HEK293 (cell line): Measurements from ENCODE around the gene R3HDM2.
"Not testable (repeated sequence)": the region's sequence is repeated elsewhere in the genome, so short reads cannot be mapped to it uniquely, and the experiment has no call there.

ENCODE experiments used
- CTCF ChIA-PET: fragments of 350-600 bp; formaldehyde crosslinking; extraction: SDS; loops from one replicate; lab custom pipeline; 2021; ENCODE audit warnings: antibody characterized with exemption; lab: Yijun Ruan, JAX
- POLR2A ChIA-PET: fragments of 300-600 bp; formaldehyde crosslinking; extraction: SDS; loops from one replicate; lab custom pipeline; 2020; ENCODE audit warnings: antibody characterized with exemption, inconsistent platforms; lab: Yijun Ruan, JAX
- H3K27ac ChIP-seq: fragments of 200-500 bp; sonication (Bioruptor generic); 2 replicates; pipeline ENCODE4 v1.5.1; 2014; ENCODE audit warnings: low read depth, low read length, control low read depth, inconsistent platforms; ENCODE audit errors: extremely low read depth
- H3K36me3 ChIP-seq, 2 experiments: fragments of 200-500 bp in 1 of 2; sonication (Bioruptor generic) in 1 of 2; 1 replicate in 1 of 2; 2 replicates in 1 of 2; pipeline ENCODE4 v1.5.1; 2014 to 2017; ENCODE audit warnings: inconsistent platforms in 2 of 2, low read length in 2 of 2; ENCODE audit not compliant: control insufficient read depth in 2 of 2, insufficient read depth in 1 of 2
- H3K4me1 ChIP-seq: fragments of 200-500 bp; sonication (Bioruptor generic); 2 replicates; pipeline ENCODE4 v1.5.1; 2014; ENCODE audit warnings: mild to moderate bottlenecking, low read length, inconsistent platforms; ENCODE audit not compliant: control insufficient read depth, insufficient read depth
- H3K4me3 ChIP-seq: 2 replicates; pipeline ENCODE4 v1.5.1; 2011; ENCODE audit warnings: low read depth, mild to moderate bottlenecking, control low read depth, low read length, moderate library complexity
- H3K9me3 ChIP-seq: fragments of 200-500 bp; sonication (Bioruptor generic); 2 replicates; pipeline ENCODE4 v1.5.1; 2014; ENCODE audit warnings: low read depth, low read length, inconsistent platforms; ENCODE audit not compliant: control insufficient read depth, insufficient read depth
- EGR2 ChIP-seq: fragments of 450-650 bp; formaldehyde crosslinking; IDR thresholded peaks from 2 replicates; pipeline ENCODE4 v1.5.1; 2016; ENCODE audit warnings: low read depth, missing biosample characterization, missing genetic modification characterization
- GLI4 ChIP-seq: fragments of 450-650 bp; formaldehyde crosslinking; IDR thresholded peaks from 2 replicates; pipeline ENCODE4 v1.5.1; 2016; ENCODE audit warnings: missing biosample characterization, missing genetic modification characterization
- GLIS1 ChIP-seq: fragments of 450-650 bp; formaldehyde crosslinking; IDR thresholded peaks from 2 replicates; pipeline ENCODE4 v1.5.1; 2016; ENCODE audit warnings: missing biosample characterization, missing genetic modification characterization
- HOXD13 ChIP-seq: sonication (generic); formaldehyde crosslinking; IDR thresholded peaks from 2 replicates; pipeline ENCODE4 v1.8.0; 2022; ENCODE audit warnings: missing genetic modification reagents, borderline replicate concordance
- OVOL3 ChIP-seq: fragments of 450-650 bp; formaldehyde crosslinking; IDR thresholded peaks from 2 replicates; pipeline ENCODE4 v1.5.1; 2016; ENCODE audit warnings: missing biosample characterization, missing genetic modification characterization
- PRDM1 ChIP-seq: fragments of 450-650 bp; formaldehyde crosslinking; IDR thresholded peaks from 2 replicates; pipeline ENCODE4; 2016; ENCODE audit warnings: missing biosample characterization, missing genetic modification characterization
- RBAK ChIP-seq: fragments of 450-650 bp; formaldehyde crosslinking; IDR thresholded peaks from 2 replicates; pipeline ENCODE4 v1.5.1; 2016; ENCODE audit warnings: missing biosample characterization, missing genetic modification characterization
- ZBTB10 ChIP-seq: fragments of 450-650 bp; formaldehyde crosslinking; IDR thresholded peaks from 2 replicates; pipeline ENCODE4 v1.5.1; 2016; ENCODE audit warnings: missing biosample characterization, missing genetic modification characterization
- ZBTB21 ChIP-seq: fragments of 450-650 bp; formaldehyde crosslinking; IDR thresholded peaks from 2 replicates; pipeline ENCODE4 v1.5.1; 2017; ENCODE audit warnings: missing biosample characterization, missing genetic modification characterization
- ZBTB7A ChIP-seq: fragments of 450-650 bp; formaldehyde crosslinking; IDR thresholded peaks from 2 replicates; pipeline ENCODE4 v1.5.1; 2016; ENCODE audit warnings: low read depth, missing biosample characterization, missing genetic modification characterization
- ZNF138 ChIP-seq: fragments of 450-650 bp; formaldehyde crosslinking; IDR thresholded peaks from 2 replicates; pipeline ENCODE4 v1.5.1; 2016; ENCODE audit warnings: missing biosample characterization, missing genetic modification characterization, borderline replicate concordance
- ZNF146 ChIP-seq: fragments of 450-650 bp; formaldehyde crosslinking; IDR thresholded peaks from 2 replicates; pipeline ENCODE4 v1.5.1; 2016; ENCODE audit warnings: missing biosample characterization, missing genetic modification characterization
- ZNF169 ChIP-seq: fragments of 450-650 bp; formaldehyde crosslinking; IDR thresholded peaks from 2 replicates; pipeline ENCODE4 v1.5.1; 2016; ENCODE audit warnings: missing biosample characterization, missing genetic modification characterization
- ZNF184 ChIP-seq: fragments of 450-650 bp; IDR thresholded peaks from 2 replicates; pipeline ENCODE4 v1.5.1; 2018; ENCODE audit warnings: missing biosample characterization, mild to moderate bottlenecking, missing genetic modification characterization
- ZNF223 ChIP-seq: fragments of 450-650 bp; formaldehyde crosslinking; IDR thresholded peaks from 2 replicates; pipeline ENCODE4 v1.5.1; 2016; ENCODE audit warnings: missing biosample characterization, missing genetic modification characterization
- ZNF280D ChIP-seq: fragments of 450-650 bp; formaldehyde crosslinking; IDR thresholded peaks from 2 replicates; pipeline ENCODE4 v1.5.1; 2016; ENCODE audit warnings: missing biosample characterization, missing genetic modification characterization
- ZNF341 ChIP-seq: fragments of 450-650 bp; formaldehyde crosslinking; IDR thresholded peaks from 2 replicates; pipeline ENCODE4; 2016; ENCODE audit warnings: low read depth, missing biosample characterization, missing genetic modification characterization
- ZNF404 ChIP-seq: fragments of 450-650 bp; formaldehyde crosslinking; IDR thresholded peaks from 2 replicates; pipeline ENCODE4 v1.5.1; 2017; ENCODE audit warnings: missing biosample characterization, missing genetic modification characterization
- ZNF426 ChIP-seq: fragments of 450-650 bp; formaldehyde crosslinking; IDR thresholded peaks from 2 replicates; pipeline ENCODE4 v1.5.1; 2017; ENCODE audit warnings: missing biosample characterization, missing genetic modification characterization, mild to moderate bottlenecking, inconsistent platforms, moderate library complexity
- ZNF560 ChIP-seq: fragments of 450-650 bp; formaldehyde crosslinking; IDR thresholded peaks from 2 replicates; pipeline ENCODE4 v1.5.1; 2017; ENCODE audit warnings: missing biosample characterization, missing genetic modification characterization, borderline replicate concordance
- ZNF585B ChIP-seq: fragments of 450-650 bp; formaldehyde crosslinking; IDR thresholded peaks from 2 replicates; pipeline ENCODE4 v1.5.1; 2016; ENCODE audit warnings: missing biosample characterization, missing genetic modification characterization
- ZNF623 ChIP-seq: fragments of 450-650 bp; formaldehyde crosslinking; IDR thresholded peaks from 2 replicates; pipeline ENCODE4 v1.5.1; 2016; ENCODE audit warnings: missing biosample characterization, missing genetic modification characterization
- ZNF677 ChIP-seq: fragments of 450-650 bp; IDR thresholded peaks from 2 replicates; pipeline ENCODE4 v1.5.0; 2018; ENCODE audit warnings: missing biosample characterization, mild to moderate bottlenecking, missing genetic modification characterization, moderate library complexity
- ZNF704 ChIP-seq: fragments of 450-650 bp; formaldehyde crosslinking; IDR thresholded peaks from 2 replicates; pipeline ENCODE4 v1.5.1; 2016; ENCODE audit warnings: missing biosample characterization, missing genetic modification characterization
- ZNF843 ChIP-seq: fragments of 450-650 bp; formaldehyde crosslinking; IDR thresholded peaks from 2 replicates; pipeline ENCODE4 v1.5.1; 2016; ENCODE audit warnings: missing biosample characterization, missing genetic modification characterization
- ZSCAN30 ChIP-seq: fragments of 450-650 bp; IDR thresholded peaks from 2 replicates; pipeline ENCODE4 v1.5.1; 2018; ENCODE audit warnings: missing biosample characterization, mild to moderate bottlenecking, missing genetic modification characterization, moderate library complexity

R3HDM2 gene

DNA sequence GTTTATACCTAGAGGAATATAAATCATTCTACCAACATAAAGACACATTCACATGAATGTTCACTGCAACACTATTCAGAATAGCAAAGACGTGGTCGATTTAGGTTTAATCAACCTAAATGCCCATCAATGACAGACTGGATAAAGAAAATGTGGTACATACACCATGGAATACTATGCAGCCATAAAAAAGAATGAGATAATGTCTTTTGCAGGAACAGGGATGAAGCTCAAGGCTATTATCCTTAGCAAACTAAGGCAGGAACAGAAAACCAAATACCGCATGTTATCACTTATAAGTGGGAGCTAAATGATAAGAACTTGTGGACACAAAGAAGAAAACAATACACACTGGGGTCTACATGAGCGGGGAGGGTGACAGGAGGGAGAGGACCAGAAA, 94.5 kb downstream of the R3HDM2 start:
- H3K4me3 ChIP-seq = not testable (repeated sequence)
- CTCF ChIA-PET = interaction anchor here (0.7 kb wide), 1 partner anchor 148 kb away, joined by 3 read pairs; no protein-coding TSS in a partner anchor
- POLR2A ChIA-PET = interaction anchor here (0.6 to 0.7 kb wide), 2 partner anchors 28 to 63 kb away, joined by 3 to 4 read pairs; no protein-coding TSS in a partner anchor

DNA sequence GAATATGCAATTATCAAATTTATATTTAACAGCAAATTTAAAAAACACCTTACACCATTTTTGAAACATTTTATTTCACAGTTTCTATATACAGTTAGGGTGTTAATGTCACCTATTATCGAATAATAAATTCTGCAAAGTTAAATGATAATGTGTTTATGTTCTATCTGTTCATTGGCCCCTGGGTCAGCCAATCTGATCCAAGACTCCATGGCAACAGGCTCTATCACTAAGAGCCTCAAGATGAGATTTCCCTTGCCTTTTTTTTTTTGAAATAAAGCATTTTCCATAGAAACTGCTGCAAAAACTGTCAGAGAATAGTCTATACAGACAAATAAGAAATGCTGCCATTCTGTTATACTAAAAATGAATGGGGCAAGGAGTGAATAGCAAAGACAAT, 96.6 kb downstream of the R3HDM2 start:
- ChIA-PET CTCF (no interaction called here), POLR2A (no interaction called here)
- Histone ChIP-seq H3K36me3 (peaks cover 0 to 7% of the 10 kb centered on the region in 2 experiments; a peak in 1 of 3 replicates), H3K27ac (no peak overlapping the region), H3K4me1 (no peaks in the 10 kb centered on the region), H3K9me3 (no peaks in the 10 kb centered on the region), H3K4me3 (no peak overlapping the region)
- TF ChIP-seq ZBTB10 (tag by site-specific recombination) (no peak), ZNF184 (tag by site-specific recombination) (no peak), RBAK (tag by site-specific recombination) (no peak), ZNF677 (tag by site-specific recombination) (no peak), ZNF138 (tag by site-specific recombination) (no peak), GLI4 (tag by site-specific recombination) (no peak), GLIS1 (tag by site-specific recombination) (no peak), HOXD13 (CRISPR knock-in tag) (no peak)

More for the DNA sequence above, 94.5 kb downstream of the R3HDM2 start:
- peaks cover 14% of the 10 kb centered on the region for H3K4me1 ChIP-seq
- H3K9me3 ChIP-seq, H3K27ac ChIP-seq, H3K36me3 ChIP-seq: not testable (repeated sequence)
- TF ChIP-seq ZNF146 (tag by site-specific recombination) (peak; percentile 97), ZNF280D (0 out of 2 replicates have a peak, but pooled peaks have one; percentile 31)

DNA sequence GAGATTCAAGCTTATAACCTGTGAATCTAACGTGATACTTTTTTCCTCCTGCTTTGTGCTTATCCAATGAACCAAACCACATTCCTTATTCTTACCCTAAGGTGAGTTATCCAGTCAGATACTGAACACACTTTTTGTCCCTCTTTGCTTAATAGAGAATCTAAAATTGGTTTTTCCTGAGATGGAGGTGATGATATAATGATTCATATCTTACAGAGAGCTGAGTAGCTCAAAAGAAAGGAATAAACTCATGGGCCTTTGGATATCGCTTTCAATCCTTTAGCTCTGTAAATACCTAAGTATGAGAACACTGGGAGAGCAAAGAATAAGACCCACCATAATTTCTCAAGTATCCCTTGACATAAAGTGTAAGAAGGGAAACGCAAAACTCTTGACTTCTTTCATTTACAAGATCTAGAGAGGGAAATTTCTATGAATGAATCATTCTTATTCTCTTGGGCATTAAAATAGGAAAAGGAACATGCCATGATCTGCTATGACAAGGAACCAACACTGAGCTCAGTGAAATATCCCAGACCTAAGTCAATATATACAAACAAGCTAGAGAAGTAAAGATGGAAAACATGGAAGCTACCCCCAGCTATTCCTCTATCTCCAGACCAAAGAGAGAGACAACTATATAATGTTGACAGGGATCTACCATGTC, 98.1 kb downstream of the R3HDM2 start:
- ChIA-PET CTCF (interaction anchor here (0.6 to 2.1 kb wide), 7 partner anchors 10 to 123 kb away, joined by 3 to 8 read pairs (median 4); partner anchors contain the start of gene INHBE), POLR2A (interaction anchor here (1.0 to 2.2 kb wide), 2 partner anchors 9 to 13 kb away, joined by 3 to 6 read pairs; no protein-coding TSS in a partner anchor)

More for the DNA sequence above, 98.1 kb downstream of the R3HDM2 start:
- H3K27ac ChIP-seq = no peak overlapping the region
- H3K4me3 ChIP-seq = no peak overlapping the region
- H3K9me3 ChIP-seq = no peaks in the 10 kb centered on the region
- H3K4me1 ChIP-seq = no peaks in the 10 kb centered on the region
- no peak for TF ChIP-seq ZNF404 (tag by site-specific recombination)
- no peak for TF ChIP-seq PRDM1 (tag by site-specific recombination)
- TF ChIP-seq ZBTB21 (tag by site-specific recombination) = no peak
- TF ChIP-seq ZNF341 (tag by site-specific recombination) = no peak
- no peak for TF ChIP-seq OVOL3
- no peak for TF ChIP-seq EGR2 (tag by site-specific recombination)
- no peak for TF ChIP-seq ZNF623
- TF ChIP-seq ZNF426 (tag by site-specific recombination) = no peak
- no peak for TF ChIP-seq ZNF704 (tag by site-specific recombination)
- TF ChIP-seq ZNF843 (tag by site-specific recombination) = no peak
- TF ChIP-seq ZSCAN30 (tag by site-specific recombination) = no peak
- TF ChIP-seq ZBTB7A (tag by site-specific recombination) = no peak
- TF ChIP-seq ZNF223 (tag by site-specific recombination) = no peak
- TF ChIP-seq ZNF560 (tag by site-specific recombination) = no peak
- TF ChIP-seq ZNF585B (tag by site-specific recombination) = no peak
- TF ChIP-seq ZNF169 (tag by site-specific recombination) = no peak
- TF ChIP-seq ZNF146 (tag by site-specific recombination) = no peak
- peaks cover 0 to 4% of the 10 kb centered on the region in 2 experiments; a peak in 1 of 3 replicates for H3K36me3 ChIP-seq
